Measurements from ENCODE around the gene KRI1.

DNA sequence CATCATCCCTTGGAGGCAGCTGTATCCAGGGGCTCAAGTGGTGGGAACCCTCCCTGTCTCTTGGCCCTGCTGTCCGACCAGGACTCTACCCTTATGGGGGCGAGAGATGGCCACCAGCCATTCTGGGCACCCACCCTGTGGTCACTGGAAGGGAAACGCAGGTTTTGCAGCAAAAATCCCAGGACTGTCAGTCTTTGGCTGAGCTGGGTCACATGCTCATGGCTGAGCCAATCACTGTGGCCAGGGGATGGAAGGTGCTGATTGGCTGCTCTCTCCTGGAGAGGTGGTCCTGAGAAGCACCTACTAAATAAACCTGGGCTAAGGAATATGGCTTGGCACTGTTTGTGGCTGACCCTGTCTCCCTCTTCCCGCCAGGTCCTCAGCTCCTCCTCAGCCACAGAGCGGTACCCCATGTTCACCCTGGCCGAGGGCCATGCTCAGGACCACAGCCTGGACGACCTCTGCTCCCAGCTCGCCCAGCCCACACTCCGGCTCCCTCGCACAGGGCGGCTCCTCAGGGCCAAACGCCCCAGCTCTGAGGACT lies 13.2 kb downstream of the KRI1 start:
- TF ChIP-seq EZH2 (IDR thresholded peaks at IDR 0.05; ENCODE audit: low read depth): no peak
- TF ChIP-seq, protein P1, sequence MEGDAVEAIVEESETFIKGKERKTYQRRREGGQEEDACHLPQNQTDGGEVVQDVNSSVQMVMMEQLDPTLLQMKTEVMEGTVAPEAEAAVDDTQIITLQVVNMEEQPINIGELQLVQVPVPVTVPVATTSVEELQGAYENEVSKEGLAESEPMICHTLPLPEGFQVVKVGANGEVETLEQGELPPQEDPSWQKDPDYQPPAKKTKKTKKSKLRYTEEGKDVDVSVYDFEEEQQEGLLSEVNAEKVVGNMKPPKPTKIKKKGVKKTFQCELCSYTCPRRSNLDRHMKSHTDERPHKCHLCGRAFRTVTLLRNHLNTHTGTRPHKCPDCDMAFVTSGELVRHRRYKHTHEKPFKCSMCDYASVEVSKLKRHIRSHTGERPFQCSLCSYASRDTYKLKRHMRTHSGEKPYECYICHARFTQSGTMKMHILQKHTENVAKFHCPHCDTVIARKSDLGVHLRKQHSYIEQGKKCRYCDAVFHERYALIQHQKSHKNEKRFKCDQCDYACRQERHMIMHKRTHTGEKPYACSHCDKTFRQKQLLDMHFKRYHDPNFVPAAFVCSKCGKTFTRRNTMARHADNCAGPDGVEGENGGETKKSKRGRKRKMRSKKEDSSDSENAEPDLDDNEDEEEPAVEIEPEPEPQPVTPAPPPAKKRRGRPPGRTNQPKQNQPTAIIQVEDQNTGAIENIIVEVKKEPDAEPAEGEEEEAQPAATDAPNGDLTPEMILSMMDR (conservative IDR thresholded peaks at IDR 0.05): no peak
